Ishikawa (cell line): ENCODE results near the gene COPE.

ENCODE experiments used
- CEBPB ChIP-seq: IDR thresholded peaks from 2 replicates; pipeline ENCODE4 v1.6.1; 2012
- CREB1 ChIP-seq: IDR thresholded peaks from 2 replicates; pipeline ENCODE4 v1.6.1; 2012; ENCODE audit warnings: low read depth
- EP300 ChIP-seq: IDR thresholded peaks from 2 replicates; pipeline ENCODE4 v1.6.1; 2012; ENCODE audit warnings: borderline replicate concordance
- FOXM1 ChIP-seq: IDR thresholded peaks from 2 replicates; pipeline ENCODE4 v1.6.1; 2012; ENCODE audit warnings: low read depth, borderline replicate concordance
- MAX ChIP-seq: IDR thresholded peaks from 2 replicates; pipeline ENCODE4 v1.6.1; 2012
- NFIC ChIP-seq: IDR thresholded peaks from 2 replicates; pipeline ENCODE4 v1.6.1; 2012
- RAD21 ChIP-seq: IDR thresholded peaks from 2 replicates; pipeline ENCODE4 v1.6.1; 2012; ENCODE audit warnings: low read depth
- TAF1 ChIP-seq: IDR thresholded peaks from 2 replicates; pipeline ENCODE4 v1.6.1; 2012; ENCODE audit warnings: low read depth, mild to moderate bottlenecking
- TCF12 ChIP-seq: IDR thresholded peaks from 2 replicates; pipeline ENCODE4 v1.6.1; 2012; ENCODE audit warnings: low read depth
- TEAD4 ChIP-seq: IDR thresholded peaks from 2 replicates; pipeline ENCODE4 v1.6.1; 2012
- USF1 ChIP-seq: IDR thresholded peaks from 2 replicates; pipeline ENCODE4 v1.6.1; 2012
- YY1 ChIP-seq: IDR thresholded peaks from 2 replicates; pipeline ENCODE4 v1.6.1; 2012; ENCODE audit warnings: low read depth
- ZBTB7A ChIP-seq: IDR thresholded peaks from 2 replicates; pipeline ENCODE4 v1.6.1; 2012; ENCODE audit warnings: low read depth
- TF ChIP-seq, protein P1 (sequence below): IDR thresholded peaks from 2 replicates; pipeline ENCODE4 v1.6.1; 2012; ENCODE audit warnings: low read depth, mild to moderate bottlenecking

- TF ChIP-seq MAX (no peak), USF1 (no peak), RAD21 (no peak), YY1 (no peak), TAF1 (no peak), CREB1 (no peak), EP300 (no peak), CEBPB (no peak), FOXM1 (no peak), TEAD4 (no peak), ZBTB7A (no peak), TCF12 (no peak), NFIC (no peak)
- TF ChIP-seq, protein P1, sequence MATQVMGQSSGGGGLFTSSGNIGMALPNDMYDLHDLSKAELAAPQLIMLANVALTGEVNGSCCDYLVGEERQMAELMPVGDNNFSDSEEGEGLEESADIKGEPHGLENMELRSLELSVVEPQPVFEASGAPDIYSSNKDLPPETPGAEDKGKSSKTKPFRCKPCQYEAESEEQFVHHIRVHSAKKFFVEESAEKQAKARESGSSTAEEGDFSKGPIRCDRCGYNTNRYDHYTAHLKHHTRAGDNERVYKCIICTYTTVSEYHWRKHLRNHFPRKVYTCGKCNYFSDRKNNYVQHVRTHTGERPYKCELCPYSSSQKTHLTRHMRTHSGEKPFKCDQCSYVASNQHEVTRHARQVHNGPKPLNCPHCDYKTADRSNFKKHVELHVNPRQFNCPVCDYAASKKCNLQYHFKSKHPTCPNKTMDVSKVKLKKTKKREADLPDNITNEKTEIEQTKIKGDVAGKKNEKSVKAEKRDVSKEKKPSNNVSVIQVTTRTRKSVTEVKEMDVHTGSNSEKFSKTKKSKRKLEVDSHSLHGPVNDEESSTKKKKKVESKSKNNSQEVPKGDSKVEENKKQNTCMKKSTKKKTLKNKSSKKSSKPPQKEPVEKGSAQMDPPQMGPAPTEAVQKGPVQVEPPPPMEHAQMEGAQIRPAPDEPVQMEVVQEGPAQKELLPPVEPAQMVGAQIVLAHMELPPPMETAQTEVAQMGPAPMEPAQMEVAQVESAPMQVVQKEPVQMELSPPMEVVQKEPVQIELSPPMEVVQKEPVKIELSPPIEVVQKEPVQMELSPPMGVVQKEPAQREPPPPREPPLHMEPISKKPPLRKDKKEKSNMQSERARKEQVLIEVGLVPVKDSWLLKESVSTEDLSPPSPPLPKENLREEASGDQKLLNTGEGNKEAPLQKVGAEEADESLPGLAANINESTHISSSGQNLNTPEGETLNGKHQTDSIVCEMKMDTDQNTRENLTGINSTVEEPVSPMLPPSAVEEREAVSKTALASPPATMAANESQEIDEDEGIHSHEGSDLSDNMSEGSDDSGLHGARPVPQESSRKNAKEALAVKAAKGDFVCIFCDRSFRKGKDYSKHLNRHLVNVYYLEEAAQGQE, result no peak
These were observed 60.1 kb downstream of the COPE start for GRCh38 chr19:18858906-18859646.
